Measurements from ENCODE around the gene LACTBL1. TPM values are rescaled to one million over a fixed set of nuclear protein-coding genes. Genes with fewer than 3 reads are reported as not detected.

LACTBL1 gene
- total RNA-seq, 1 experiment from 2014 or later = not detected

GRCh38 chr1:22966309-22966708, 6.4 kb downstream of the LACTBL1 start:
- Histone ChIP-seq H3K79me2 (ENCODE audit: insufficient read depth, low read length) (no peaks in the 10 kb centered on the region), H3K9me3 (ENCODE audit: control insufficient read depth, low read depth, low read length) (no peaks in the 10 kb centered on the region), H2BK120ac (ENCODE audit: low read depth, low read length, poor library complexity, severe bottlenecking) (no peak overlapping the region), H4K91ac (ENCODE audit: insufficient read length, low read depth, low read length) (no peak overlapping the region), H2BK20ac (ENCODE audit: low read depth, low read length, poor library complexity, severe bottlenecking) (no peak overlapping the region), H4K20me1 (ENCODE audit: control insufficient read depth, insufficient read depth, insufficient read length) (no peaks in the 10 kb centered on the region), H3K27ac (ENCODE audit: insufficient read length, low read depth, low read length) (no peak overlapping the region), H4K5ac (ENCODE audit: insufficient read length, low read depth, low read length) (no peak overlapping the region), H2AK5ac (ENCODE audit: insufficient read length, low read length) (no peak overlapping the region), H3K18ac (ENCODE audit: insufficient read length, low read depth, low read length) (no peak overlapping the region), H3K23me2 (ENCODE audit: insufficient read length, low read depth, low read length, poor library complexity, severe bottlenecking) (no peaks in the 10 kb centered on the region), H3T11ph (ENCODE audit: low read length) (no peak overlapping the region), H3K4me1 (ENCODE audit: insufficient read depth, low read length) (no peaks in the 10 kb centered on the region; the same call in 1 of the 2 replicates), H4K8ac (replicated peaks; ENCODE audit: insufficient read length, low read depth, low read length) (no peak overlapping the region), H2BK5ac (ENCODE audit: insufficient read length, low read length) (no peak overlapping the region), H3K4me2 (ENCODE audit: insufficient read depth, insufficient read length, low read length) (no peak overlapping the region), H2BK12ac (ENCODE audit: insufficient read length, low read depth, low read length) (no peak overlapping the region), H3K4ac (ENCODE audit: low read depth, low read length) (no peak overlapping the region), H3K56ac (ENCODE audit: insufficient read length, low read depth, low read length) (no peak overlapping the region), H3K9ac (ENCODE audit: extremely low read depth, insufficient read length, low read length) (no peak overlapping the region), H3K23ac (ENCODE audit: insufficient read length, low read depth, low read length) (no peak overlapping the region), H2BK15ac (ENCODE audit: low read depth, low read length) (no peak overlapping the region), H2AFZ (ENCODE audit: low read length) (no peak overlapping the region), H3K79me1 (ENCODE audit: insufficient read depth, low read depth, low read length, poor library complexity, severe bottlenecking) (no peaks in the 10 kb centered on the region), H3K14ac (ENCODE audit: insufficient read depth, low read length) (no peak overlapping the region), H3K27me3 (ENCODE audit: insufficient read depth, low read length) (no peaks in the 10 kb centered on the region; the same call in 1 of the 2 replicates)
- H3K27ac Mint-ChIP-seq = no peak overlapping the region
- no peak overlapping the region for H3K4me3 Mint-ChIP-seq
- WGBS (ENCODE audit: extremely low coverage, insufficient read length, low lambda C conversion rate) = no CpG with 5 or more reads among the region's 5 CpGs
- TF ChIP-seq CTCF (conservative IDR thresholded peaks at IDR 0.05) = no peak
- DNase-seq = no peak
- H3K36me3 Mint-ChIP-seq (ENCODE audit: insufficient read depth in 1 of 3, low read depth in 3 of 3) = no peaks in the 10 kb centered on the region; a peak in 2 of 7 replicates
- peaks cover 3 to 6% of the 10 kb centered on the region in 2 experiments for H3K4me1 Mint-ChIP-seq
- peaks cover 4 to 5% of the 10 kb centered on the region in 2 experiments; a peak in 3 of 5 replicates for H3K9me3 Mint-ChIP-seq
- H3K27me3 Mint-ChIP-seq (ENCODE audit: low read depth) = peaks cover 45% of the 10 kb centered on the region
